ENCODE data around the gene CGREF1. TPM values are rescaled to one million over a fixed set of nuclear protein-coding genes. Genes with fewer than 3 reads are reported as not detected.

The CGREF1 gene
- total RNA-seq, 1 experiment from 2014 or later = 4.0 TPM

DNA sequence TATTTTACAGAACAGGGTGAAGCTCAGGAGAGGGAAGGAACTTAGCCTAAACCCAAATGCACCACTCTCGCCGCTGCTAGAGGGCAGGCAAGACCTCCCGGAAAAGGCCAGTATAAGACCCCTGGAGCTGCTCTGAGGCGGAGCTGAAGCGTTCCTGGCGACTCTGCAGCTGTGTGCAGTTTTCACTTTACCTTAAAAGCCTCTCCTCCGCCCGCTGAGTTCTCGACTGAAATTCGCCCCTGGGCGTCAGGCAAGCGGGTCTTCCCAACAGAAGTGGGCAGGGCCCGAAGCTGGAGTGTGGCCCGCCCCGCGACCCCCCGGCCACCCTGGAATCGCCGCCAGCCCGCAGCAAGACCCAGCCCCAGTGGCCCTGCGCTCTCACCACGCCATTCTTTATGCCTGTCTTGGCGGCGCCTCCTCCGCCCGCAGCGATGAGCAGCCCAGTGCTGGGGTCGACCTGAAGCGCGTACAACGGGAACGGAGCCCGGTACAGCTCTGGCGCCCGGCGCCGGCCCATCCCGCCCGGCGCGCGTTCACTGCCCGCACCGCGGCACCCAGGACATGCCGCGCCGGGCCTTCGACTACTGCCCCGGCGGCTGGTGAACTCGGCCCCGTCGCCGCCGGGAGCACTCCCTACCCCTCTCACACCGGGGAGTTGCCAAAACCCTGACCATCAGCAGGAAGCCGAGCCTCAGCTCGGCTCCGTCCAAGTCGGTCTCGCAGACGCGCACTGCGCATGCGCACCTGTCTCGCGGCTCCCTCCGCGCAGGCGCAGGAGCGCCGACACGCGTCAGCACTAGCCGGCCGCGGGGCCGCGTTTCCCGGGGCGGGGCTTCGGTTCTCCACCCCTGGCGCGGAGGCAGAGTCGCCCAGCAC lies 15.2 kb upstream of the CGREF1 start, which contains the start of gene PREB:
PREB (minus strand) TSS at position 732 of the 876 bp plus-strand sequence; CDS start at position 517, 215 bp downstream.
- H3K79me2 ChIP-seq (ENCODE audit: insufficient read depth, low read length) = peaks cover 20% of the 10 kb centered on the region
- ATAC-seq (peak; percentile 98), DNase-seq (ENCODE audit: low read depth, low spot score) (peak; percentile 87)
- no peaks in the 10 kb centered on the region for H3K27me3 ChIP-seq (ENCODE audit: insufficient read depth, low read length)
- peak within 1 kb of the TSS; percentile 95 for H3K4me2 ChIP-seq (ENCODE audit: low read length)
- H4K20me1 ChIP-seq (ENCODE audit: insufficient read depth) = no peaks in the 10 kb centered on the region
- RAD21 ChIA-PET (ENCODE audit: low non-redundant PET in 1 of 2, low total read pairs in 2 of 2, uncharacterized antibody in 2 of 2, unreplicated experiment in 2 of 2) = no interaction called here
- peak within 1 kb of the TSS; percentile 71 for H2AFZ ChIP-seq (ENCODE audit: low read depth, low read length, poor library complexity, severe bottlenecking)
- H3K9me3 ChIP-seq (ENCODE audit: control insufficient read depth in 1 of 2, insufficient read depth in 1 of 2, low read depth in 1 of 2, low read length in 2 of 2) = no peaks in the 10 kb centered on the region
- intact Hi-C loops (cut with micrococcal nuclease) = no loop called here
- POLR2A ChIA-PET = interaction anchor here (1.0 kb wide), 1 partner anchor 131 kb away, joined by 3 read pairs; no protein-coding TSS in a partner anchor
- TF ChIP-seq ELF1 (IDR thresholded peaks at IDR 0.05; ENCODE audit: borderline replicate concordance, low read depth) = no peak
- no peak for TF ChIP-seq CBX3 (IDR thresholded peaks at IDR 0.05; ENCODE audit: low read depth)
- TF ChIP-seq SIN3A (IDR thresholded peaks at IDR 0.05; ENCODE audit: low read depth) = no peak
- peak; percentile 96 for TF ChIP-seq POLR2AphosphoS5 (IDR thresholded peaks at IDR 0.05; ENCODE audit: low read depth, low read length)
- TF ChIP-seq, protein P1, sequence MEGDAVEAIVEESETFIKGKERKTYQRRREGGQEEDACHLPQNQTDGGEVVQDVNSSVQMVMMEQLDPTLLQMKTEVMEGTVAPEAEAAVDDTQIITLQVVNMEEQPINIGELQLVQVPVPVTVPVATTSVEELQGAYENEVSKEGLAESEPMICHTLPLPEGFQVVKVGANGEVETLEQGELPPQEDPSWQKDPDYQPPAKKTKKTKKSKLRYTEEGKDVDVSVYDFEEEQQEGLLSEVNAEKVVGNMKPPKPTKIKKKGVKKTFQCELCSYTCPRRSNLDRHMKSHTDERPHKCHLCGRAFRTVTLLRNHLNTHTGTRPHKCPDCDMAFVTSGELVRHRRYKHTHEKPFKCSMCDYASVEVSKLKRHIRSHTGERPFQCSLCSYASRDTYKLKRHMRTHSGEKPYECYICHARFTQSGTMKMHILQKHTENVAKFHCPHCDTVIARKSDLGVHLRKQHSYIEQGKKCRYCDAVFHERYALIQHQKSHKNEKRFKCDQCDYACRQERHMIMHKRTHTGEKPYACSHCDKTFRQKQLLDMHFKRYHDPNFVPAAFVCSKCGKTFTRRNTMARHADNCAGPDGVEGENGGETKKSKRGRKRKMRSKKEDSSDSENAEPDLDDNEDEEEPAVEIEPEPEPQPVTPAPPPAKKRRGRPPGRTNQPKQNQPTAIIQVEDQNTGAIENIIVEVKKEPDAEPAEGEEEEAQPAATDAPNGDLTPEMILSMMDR (IDR thresholded peaks at IDR 0.05 in 2 of 3, conservative IDR thresholded peaks at IDR 0.05 in 1 of 3; ENCODE audit: borderline replicate concordance in 1 of 3, insufficient read depth in 1 of 3, low read depth in 2 of 3, low read length in 2 of 3) = peak in 1 of 3 experiments; percentile 21; a peak in 1 of 6 replicates
- TF ChIP-seq FOSL1 (IDR thresholded peaks at IDR 0.05; ENCODE audit: low read depth) = no peak
- TF ChIP-seq CEBPB (IDR thresholded peaks at IDR 0.05; ENCODE audit: low read depth) = no peak
- peak; percentile 65; the same call in 1 of the 2 replicates for TF ChIP-seq ZFX (IDR thresholded peaks at IDR 0.05)
- no peak for TF ChIP-seq TCF7L2 (IDR thresholded peaks at IDR 0.05; ENCODE audit: borderline replicate concordance, extremely low read depth, insufficient read depth, insufficient read length)
- peak; percentile 67 for TF ChIP-seq POLR2A (IDR thresholded peaks at IDR 0.05; ENCODE audit: borderline replicate concordance, extremely low read depth, insufficient read depth, insufficient read length)
- TF ChIP-seq JUND (IDR thresholded peaks at IDR 0.05) = no peak
- peak within 1 kb of the TSS; percentile 96 to 99 for H3K4me3 ChIP-seq (replicated peaks in 1 of 2; ENCODE audit: low read depth in 1 of 2, low read length in 2 of 2)
- no peaks in the 10 kb centered on the region for H3K9me2 ChIP-seq (ENCODE audit: insufficient read depth)
- peak within 1 kb of the TSS; percentile 81 for H3K27ac ChIP-seq (ENCODE audit: low read depth, low read length)
- peaks cover 4 to 19% of the 10 kb centered on the region in 2 experiments; a peak in 3 of 4 replicates for H3K4me1 ChIP-seq (ENCODE audit: control insufficient read depth in 1 of 2, insufficient read depth in 2 of 2, low read length in 2 of 2)
- BruUV-seq (replicated peaks) = no TSS peak
- CTCF ChIA-PET = interaction anchor here (0.9 to 1.6 kb wide), 3 partner anchors 36 to 169 kb away, joined by 3 to 7 read pairs (median 5); no protein-coding TSS in a partner anchor
- H3K36me3 ChIP-seq (ENCODE audit: control insufficient read depth in 1 of 2, insufficient read depth in 2 of 2, low read length in 2 of 2) = peaks cover 14 to 20% of the 10 kb centered on the region in 2 experiments; a peak in 3 of 4 replicates
- peak within 1 kb of the TSS; percentile 97 for H3K9ac ChIP-seq (ENCODE audit: low read length)

All from HCT116 (cell line).